Left renal cortex interstitium (tissue), 4 donors: ENCODE data around the gene BCL2L1. TPM values are rescaled to one million over a fixed set of nuclear protein-coding genes. Genes with fewer than 3 reads are reported as not detected.

Experiments used
- DNase-seq, 4 donors: peaks; one replicate each; pipeline ENCODE4 v3.0.0-alpha.2; 2013; ENCODE audit warnings: low read depth in 4 of 4, low spot score in 2 of 4, missing footprints in 1 of 4
- polyA plus RNA-seq, 4 donors: library from polyadenylated mRNA; unstranded; fragments of 120-200 nt; gene quantifications; one replicate each; pipeline ENCODE4 v1.2.1, GENCODE V29; 2013; ENCODE audit not compliant: insufficient read length in 4 of 4

The BCL2L1 gene
- polyA plus RNA-seq, 4 donors, result 71.6 to 95.8 (median 79.7) TPM

DNA sequence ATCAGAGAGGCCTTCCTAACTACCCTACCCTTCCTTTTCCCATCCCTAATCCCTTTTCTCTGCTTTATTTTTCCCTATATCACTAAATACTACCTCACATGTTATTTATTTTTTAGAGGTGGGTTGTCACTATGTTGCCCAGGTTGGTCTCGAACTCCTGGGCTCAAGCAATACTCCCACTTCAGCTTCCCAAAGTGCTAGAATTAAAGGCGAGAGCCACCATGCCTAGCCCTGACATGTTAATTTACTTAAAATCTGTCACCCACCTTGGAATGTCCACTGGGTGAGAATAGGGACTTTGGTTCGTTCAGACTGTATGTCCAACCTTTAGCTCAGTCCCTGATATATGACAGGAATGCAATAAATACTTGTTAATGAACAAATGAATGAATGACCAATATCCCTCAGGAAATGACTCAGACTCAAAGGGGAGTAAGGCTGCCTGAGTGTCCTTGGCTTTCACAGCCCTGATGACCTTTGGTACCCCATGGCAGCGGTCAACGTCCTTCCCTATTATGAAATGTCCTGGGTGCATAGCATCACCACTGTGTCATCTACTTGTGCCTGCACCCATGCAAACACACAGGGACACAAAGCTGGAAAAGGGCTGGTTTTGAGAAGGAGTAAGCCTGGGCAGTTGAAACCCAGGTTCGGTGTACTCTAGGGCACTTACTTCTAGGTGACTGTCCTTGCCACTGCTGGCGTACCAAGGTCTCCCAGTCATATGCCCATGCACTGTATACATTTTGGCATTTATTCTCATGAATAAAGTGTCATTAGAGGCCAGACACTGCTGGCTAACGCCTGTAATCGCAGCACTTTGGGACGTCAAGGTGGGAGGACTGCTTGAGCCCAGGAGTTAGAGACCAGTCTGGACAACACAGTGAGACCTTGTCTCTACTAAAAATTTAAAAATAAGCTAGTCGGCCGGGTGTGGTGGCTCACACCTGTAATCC is 26.5 kb downstream of the BCL2L1 start:
- DNase-seq, result no peak

DNA sequence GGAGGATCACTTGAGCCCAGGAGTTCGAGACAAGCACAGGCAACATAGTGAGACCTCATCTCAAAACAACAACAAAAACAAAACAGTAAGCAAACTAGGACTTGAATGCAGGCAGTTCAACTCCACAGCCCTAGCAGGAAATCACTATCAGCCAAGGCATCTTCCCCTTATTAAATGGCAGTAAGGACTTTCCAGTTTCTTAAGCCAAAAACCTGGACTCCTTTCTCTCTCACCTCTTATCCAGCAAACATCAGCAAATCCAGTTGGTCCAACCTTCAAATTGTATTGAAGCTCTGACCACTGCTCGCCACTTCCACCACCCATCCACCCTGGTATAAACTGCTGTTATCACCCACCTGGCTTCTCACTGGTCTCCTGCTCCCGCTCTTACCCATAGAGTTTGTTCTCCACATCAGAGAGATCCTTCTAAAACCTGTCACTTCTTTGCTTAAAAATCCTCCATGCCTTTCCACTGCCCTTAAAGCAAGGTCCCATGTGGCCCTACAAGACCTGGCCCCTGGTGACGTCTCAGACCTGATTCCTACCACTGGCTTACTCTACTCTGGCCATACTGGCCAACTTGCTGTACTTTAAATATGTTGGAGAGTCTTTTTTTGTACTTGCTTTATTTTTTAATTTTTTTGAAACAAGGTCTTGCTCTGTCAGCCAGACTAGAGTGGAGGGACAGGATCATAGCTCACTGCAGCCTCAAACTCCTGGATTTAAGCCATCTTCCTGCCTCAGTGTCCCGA is 27.6 kb downstream of the BCL2L1 start:
- no peak for DNase-seq

GRCh38 chr20:31693987-31694661 is 28.5 kb downstream of the BCL2L1 start:
- DNase-seq, result no peak

- DNase-seq, result no peak
These were observed 29.3 kb downstream of the BCL2L1 start for GRCh38 chr20:31693402-31693801.

- DNase-seq, result no peak
These were observed 30.9 kb downstream of the BCL2L1 start for GRCh38 chr20:31691646-31692275.

GRCh38 chr20:31690124-31690666 is 32.5 kb downstream of the BCL2L1 start:
- no peak for DNase-seq

DNA sequence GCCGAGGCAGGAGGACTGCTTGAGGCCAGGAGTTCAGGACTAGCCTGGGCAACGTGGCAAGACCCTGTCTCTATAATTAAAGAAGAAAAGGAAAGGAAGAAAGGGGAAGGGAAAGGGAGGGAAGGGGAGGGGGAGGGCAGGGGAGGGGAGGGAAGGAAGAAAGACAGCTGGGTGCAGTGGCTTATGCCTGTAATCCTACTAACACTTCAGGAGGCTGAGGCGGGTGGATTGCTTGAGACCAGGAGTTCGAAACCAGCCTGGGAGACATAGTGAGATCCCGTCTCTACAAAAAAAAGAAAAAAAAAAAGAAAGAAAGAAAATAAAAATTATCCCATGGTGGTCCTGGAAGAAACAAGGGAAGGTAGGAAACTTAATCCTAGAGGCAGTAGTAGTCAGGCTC is 33.5 kb downstream of the BCL2L1 start:
- no peak for DNase-seq

- no peak for DNase-seq
These were observed 34.9 kb downstream of the BCL2L1 start for GRCh38 chr20:31687777-31688176.

- DNase-seq, result no peak
These were observed 36.6 kb downstream of the BCL2L1 start for GRCh38 chr20:31685853-31686643.

DNA sequence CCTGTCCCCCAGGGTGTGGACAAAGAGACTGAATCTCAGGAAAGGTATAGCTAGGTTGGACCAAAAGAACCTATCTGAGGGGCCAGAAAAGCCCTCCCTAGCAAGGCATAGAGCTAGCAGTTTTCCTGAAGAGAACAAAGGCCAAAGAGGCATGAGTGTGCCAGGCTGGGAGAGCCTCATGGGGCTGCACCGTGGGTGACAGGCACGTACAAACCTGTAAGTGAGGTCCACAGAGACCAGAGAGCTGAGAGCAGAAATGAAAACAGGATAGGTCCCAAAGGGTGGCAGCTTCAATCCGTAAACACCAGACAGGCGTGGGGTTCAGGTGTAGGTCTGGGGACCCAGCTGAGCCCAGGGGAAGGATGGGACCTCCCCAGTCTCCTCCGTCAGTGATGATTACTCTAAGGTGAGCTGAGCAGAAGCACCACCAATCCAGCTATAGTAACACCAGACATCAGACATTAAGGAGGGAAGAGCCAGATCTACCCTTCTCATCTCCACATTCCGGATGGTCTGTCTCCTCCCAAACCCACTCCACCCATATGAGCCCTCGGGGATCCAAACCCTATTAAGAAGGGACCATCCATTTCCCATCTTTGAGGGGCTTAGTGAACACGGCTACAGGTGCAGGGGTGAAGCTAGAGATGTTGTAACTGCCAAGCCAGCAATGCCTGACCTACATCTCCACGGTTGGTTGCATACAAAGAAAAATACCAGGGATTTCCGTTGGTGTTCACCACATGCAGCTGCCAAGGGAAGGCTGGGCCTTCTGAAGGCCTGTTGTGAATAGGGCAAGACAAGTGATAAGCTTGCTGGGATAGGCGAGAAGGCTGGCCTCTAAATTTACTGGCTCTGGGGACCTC is 38.3 kb downstream of the BCL2L1 start:
- DNase-seq, result no peak

- no peak for DNase-seq
These were observed 39.7 kb downstream of the BCL2L1 start for GRCh38 chr20:31682927-31683326.

GRCh38 chr20:31682352-31682751 is 40.3 kb downstream of the BCL2L1 start:
- DNase-seq, result no peak

DNA sequence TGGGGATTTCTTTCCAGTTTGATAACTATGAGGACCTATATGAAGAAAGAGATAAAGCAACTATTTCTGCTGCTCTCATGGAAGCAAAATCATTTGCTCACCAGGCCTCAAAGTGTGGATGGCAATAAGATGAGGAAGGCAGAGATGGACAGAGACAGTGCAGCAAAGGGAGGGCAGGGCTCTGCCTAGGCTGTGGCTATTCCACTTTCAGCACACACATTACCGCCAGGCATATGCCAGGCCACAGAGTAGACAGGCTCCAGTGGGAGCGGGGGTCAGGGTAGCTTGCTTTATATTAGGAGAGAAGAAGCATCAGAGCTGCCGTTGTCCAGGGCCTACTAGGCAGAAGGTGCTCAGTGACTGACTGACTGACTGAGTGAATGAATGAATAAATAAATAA is 40.9 kb downstream of the BCL2L1 start:
- DNase-seq, result no peak

DNA sequence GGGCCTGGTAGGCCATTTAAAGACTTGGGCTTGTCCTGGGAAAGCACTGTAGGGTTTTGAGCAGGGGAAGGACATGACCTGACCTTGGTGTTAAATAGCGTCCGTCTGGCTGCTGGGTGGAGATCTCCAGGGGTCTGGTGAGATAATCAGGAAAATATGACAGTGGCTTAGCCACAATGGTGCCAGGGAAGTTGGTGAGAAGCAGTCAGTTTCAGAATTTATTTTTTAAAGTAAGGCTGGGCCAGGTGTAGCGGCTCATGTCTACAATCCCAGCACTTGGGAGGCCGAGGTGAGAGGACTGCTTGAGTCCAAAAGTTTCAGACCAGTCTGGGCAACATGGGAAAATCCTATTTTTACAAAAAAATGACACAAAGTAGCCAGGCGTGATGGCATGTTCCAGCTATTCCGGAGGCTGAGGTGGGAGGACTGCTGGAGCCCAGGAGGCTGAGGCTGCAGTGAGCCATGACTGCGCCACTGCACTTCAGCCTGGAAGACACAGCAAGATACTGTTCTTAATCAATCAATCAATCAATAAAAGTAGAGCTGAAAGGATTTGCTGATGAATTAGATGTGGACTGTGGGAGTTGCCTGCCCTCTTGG is 41.4 kb downstream of the BCL2L1 start:
- no peak for DNase-seq

GRCh38 chr20:31680286-31681127 is 42.2 kb downstream of the BCL2L1 start:
- no peak for DNase-seq

- no peak for DNase-seq
These were observed 43.0 kb downstream of the BCL2L1 start for GRCh38 chr20:31679357-31680285.
